GM18517 (cell line): ENCODE data around the gene ZNF438.

Experiments used
- ATAC-seq: cut with Tn5 transposase; IDR thresholded peaks from one replicate; pipeline ENCODE4 v1.9.1; 2021; ENCODE audit warnings: mild to moderate bottlenecking, moderate library complexity; ENCODE audit not compliant: unreplicated experiment

The ZNF438 gene

DNA sequence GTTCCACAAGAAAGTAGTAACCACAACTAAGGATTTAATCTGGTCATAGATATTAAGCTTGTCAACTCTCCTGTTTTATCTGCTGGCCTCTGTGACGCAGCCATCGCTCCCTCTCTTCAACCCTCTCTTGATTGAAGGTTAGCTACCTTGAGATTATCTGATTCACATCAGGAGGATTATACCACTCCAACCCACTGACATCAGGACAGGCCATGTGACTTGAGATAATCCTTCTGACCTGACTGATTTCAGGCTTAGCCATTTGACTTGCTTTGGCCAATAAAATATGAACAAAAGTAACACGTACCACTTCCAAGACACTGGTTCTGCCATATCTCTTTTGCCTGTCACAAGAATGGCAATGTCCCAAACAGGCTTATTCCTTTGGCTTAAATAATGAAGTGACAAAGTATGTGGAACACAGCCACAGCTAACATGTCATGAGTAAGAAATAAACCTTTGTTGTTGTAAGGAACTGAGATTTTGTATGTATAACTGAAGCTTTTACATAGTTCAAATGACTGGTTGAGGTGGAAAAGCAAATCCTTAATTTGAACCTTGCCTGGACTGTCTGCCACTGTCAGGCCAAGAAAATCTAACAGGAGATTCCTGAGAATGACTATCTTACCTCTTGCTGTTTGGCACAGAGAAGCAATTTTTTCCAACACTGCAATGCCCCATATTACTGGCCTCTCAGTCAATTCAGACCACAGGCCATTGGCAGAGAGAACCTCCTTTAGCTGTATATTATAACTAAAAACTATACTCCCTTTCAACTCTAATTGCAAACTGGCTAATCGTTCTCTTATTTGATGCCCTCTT is 13.9 kb downstream of the ZNF438 start:
- no peak for ATAC-seq

DNA sequence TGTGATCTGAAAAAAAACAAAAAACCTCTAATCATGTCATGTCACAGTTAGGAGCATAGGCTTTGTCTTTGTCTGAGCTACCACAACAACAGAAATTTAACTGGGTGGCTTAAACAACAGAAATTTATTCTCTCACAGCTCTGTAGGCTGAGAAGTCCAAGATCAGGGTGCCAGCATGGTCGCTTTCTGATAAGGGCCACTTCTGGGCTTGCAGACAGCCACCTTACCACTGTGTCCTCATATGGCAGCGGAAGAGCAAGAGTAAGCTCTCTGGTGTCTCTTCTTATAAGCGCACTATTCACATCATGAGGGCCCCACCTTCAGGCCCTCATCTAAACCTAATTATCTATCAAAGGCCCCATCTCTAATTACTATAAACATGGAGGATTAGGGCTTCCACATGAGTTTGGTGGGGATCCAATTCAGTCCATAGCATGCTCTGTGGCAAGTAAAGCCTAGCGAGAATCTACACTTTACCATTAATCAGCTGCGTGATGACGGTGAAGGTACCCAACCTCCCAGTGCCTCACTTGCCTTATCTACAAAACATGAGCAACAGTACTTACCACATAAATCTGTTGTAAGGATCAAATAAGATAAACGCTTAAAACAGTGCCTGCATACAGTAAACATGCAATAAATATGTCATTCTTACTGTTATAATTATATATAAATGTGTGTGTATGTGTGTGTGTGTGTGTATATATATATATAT is 17.3 kb downstream of the ZNF438 start:
- ATAC-seq: no peak

GRCh38 chr10:31013331-31013730 is 18.3 kb downstream of the ZNF438 start:
- ATAC-seq: no peak

DNA sequence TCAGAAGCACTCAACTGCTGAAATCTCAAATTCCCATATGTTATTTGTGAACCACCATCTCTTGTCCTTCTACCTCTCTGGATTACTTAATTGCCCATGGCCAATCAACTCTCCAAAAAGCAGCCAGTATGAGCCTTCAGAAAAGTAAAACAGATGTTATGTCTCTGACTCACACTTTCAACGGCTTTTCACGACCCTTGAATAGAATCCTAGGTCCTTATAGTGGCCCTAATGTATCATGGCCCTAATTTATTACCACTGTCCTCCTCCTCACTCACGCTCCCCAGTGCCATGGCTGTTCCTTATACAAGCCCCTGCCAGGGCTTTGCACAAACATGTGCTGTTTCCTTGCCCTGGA is 20.0 kb downstream of the ZNF438 start:
- no peak for ATAC-seq

GRCh38 chr10:31011017-31011664 is 20.5 kb downstream of the ZNF438 start:
- no peak for ATAC-seq

- ATAC-seq: no peak
These were observed 21.6 kb downstream of the ZNF438 start for GRCh38 chr10:31010062-31010461.

DNA sequence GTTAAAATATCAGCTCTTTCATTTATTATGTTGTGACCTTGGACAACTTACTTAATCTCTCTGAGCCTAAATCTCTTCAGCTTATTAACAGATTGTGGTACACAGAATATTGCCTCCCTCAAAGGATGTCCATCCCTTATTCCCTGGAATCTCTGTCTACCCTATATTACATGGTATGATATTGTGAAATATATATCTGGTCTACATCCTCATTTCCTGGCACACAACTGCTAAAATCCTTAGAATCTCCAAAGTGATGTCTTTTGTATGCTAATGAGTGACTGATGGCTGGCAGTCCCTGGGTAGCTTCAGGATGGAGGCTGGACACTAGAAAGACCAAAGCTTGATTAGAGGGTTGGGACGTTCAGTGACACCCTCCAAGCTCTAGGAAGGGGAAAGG is 25.8 kb downstream of the ZNF438 start:
- ATAC-seq: no peak

- no peak for ATAC-seq
These were observed 27.0 kb downstream of the ZNF438 start for GRCh38 chr10:31004611-31005193.

- ATAC-seq: no peak
These were observed 29.9 kb downstream of the ZNF438 start for GRCh38 chr10:31001740-31002139.

GRCh38 chr10:31000867-31001266 is 30.8 kb downstream of the ZNF438 start:
- no peak for ATAC-seq

- ATAC-seq: no peak
These were observed 31.4 kb downstream of the ZNF438 start for GRCh38 chr10:31000071-31000782.

DNA sequence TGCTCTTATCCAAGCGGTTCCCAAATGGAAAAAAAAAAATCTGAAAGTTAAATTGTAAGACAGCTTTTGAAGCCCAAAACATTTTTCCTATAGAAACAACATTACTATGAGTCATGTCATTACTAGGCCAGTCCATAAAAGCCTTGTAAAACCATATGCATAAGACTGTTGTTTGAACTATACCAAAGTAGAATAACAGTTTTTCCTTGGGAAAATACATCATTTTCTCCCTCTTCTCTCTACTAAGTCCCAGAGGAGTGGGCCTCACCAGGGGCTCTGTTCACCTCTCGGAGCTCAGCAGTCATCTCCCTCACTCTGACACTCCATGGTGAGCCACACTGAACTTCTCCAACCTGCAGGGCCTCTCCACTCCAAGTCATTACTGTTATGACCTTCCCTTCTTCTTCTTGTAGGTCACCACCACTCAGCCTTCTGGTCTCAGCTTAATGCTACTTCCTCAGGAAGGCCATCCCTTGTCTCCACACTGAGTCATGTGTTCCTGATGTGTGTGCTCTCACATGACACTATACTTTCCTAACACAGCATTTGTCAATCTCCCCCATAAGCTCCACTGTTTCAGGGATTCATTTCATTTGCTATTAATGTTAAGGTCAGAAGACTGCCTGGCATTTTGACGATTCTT is 32.5 kb downstream of the ZNF438 start:
- ATAC-seq: no peak

- ATAC-seq: no peak
These were observed 34.0 kb downstream of the ZNF438 start for GRCh38 chr10:30997536-30998235.

- no peak for ATAC-seq
These were observed 35.1 kb downstream of the ZNF438 start for GRCh38 chr10:30996481-30997005.

GRCh38 chr10:30995081-30995770 is 36.4 kb downstream of the ZNF438 start:
- ATAC-seq: no peak

DNA sequence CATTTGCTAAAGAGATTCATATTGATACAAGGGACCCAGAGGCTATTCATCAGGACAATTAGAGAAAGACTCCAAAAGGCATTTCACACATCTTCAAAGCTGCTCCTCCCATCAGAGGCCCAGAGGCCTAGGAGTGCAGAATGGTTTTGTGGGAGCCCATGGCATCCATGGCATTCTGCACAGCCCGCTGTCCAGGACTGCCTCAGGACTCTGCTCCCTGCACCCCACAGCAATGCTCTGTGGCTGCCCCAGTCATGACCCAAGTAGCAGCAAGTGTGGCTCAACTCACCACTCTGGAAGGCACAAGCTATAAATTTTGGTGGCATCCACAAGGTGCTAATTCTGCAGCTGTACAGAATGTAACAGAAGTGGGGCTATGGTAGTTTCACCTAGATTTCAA is 38.5 kb downstream of the ZNF438 start:
- no peak for ATAC-seq

GRCh38 chr10:30992681-30993080 is 39.0 kb downstream of the ZNF438 start:
- no peak for ATAC-seq

GRCh38 chr10:30991647-30992011 is 40.0 kb downstream of the ZNF438 start:
- ATAC-seq: no peak
